SK-N-SH treated with all-trans-retinoic acid at 6 μM for 48 hours (cell line): ENCODE measurements around the gene SLC34A1.

Experiments used
- ATAC-seq: fragments of 200-7000 bp; cut with Tn5 transposase; 3 replicates; pipeline ENCODE4 v1.9.1; 2020; ENCODE audit warnings: mild to moderate bottlenecking, moderate library complexity
- ARNTL ChIP-seq: fragments of 450-650 bp; formaldehyde crosslinking; IDR thresholded peaks from 2 replicates; pipeline ENCODE4 v1.5.0; 2020; ENCODE audit warnings: low read depth, mild to moderate bottlenecking, moderate library complexity, borderline replicate concordance
- BACH2 ChIP-seq: fragments of 250-450 bp; sonication (Bioruptor Pico); IDR thresholded peaks from 2 replicates; pipeline ENCODE4 v1.9.0; 2021; ENCODE audit warnings: mild to moderate bottlenecking, borderline replicate concordance
- GLIS3 ChIP-seq: fragments of 250-450 bp; sonication (Bioruptor Pico); IDR thresholded peaks from 2 replicates; pipeline ENCODE4 v1.5.0; 2020; ENCODE audit warnings: mild to moderate bottlenecking, moderate library complexity
- ISL1 ChIP-seq: fragments of 250-450 bp; sonication (Bioruptor Pico); IDR thresholded peaks from 2 replicates; pipeline ENCODE4 v2.1.2; 2022; ENCODE audit warnings: mild to moderate bottlenecking, moderate library complexity
- OSR1 ChIP-seq: fragments of 250-450 bp; sonication (Bioruptor Pico); IDR thresholded peaks from 2 replicates; pipeline ENCODE4 v1.8.0; 2022; ENCODE audit warnings: moderate library complexity, mild to moderate bottlenecking, inconsistent platforms
- PPARA ChIP-seq: fragments of 250-450 bp; sonication (Bioruptor Pico); IDR thresholded peaks from 2 replicates; pipeline ENCODE4 v1.5.0; 2020; ENCODE audit warnings: mild to moderate bottlenecking, borderline replicate concordance
- RARB ChIP-seq: fragments of 250-450 bp; sonication (Bioruptor Pico); IDR thresholded peaks from 2 replicates; pipeline ENCODE4 v1.8.0; 2021; ENCODE audit warnings: mild to moderate bottlenecking, moderate library complexity
- SNAI2 ChIP-seq: fragments of 250-450 bp; sonication (Bioruptor Pico); IDR thresholded peaks from 2 replicates; pipeline ENCODE4 v1.5.0; 2020; ENCODE audit warnings: mild to moderate bottlenecking, moderate library complexity
- TCF4 ChIP-seq: fragments of 250-450 bp; sonication (Bioruptor Pico); IDR thresholded peaks from 2 replicates; pipeline ENCODE4 v1.8.0; 2021; ENCODE audit warnings: mild to moderate bottlenecking, moderate library complexity, borderline replicate concordance
- TOX ChIP-seq: fragments of 250-450 bp; sonication (Bioruptor Pico); IDR thresholded peaks from 2 replicates; pipeline ENCODE4 v1.8.0; 2021; ENCODE audit warnings: mild to moderate bottlenecking, moderate library complexity, borderline replicate concordance
- ZC3H10 ChIP-seq: fragments of 250-450 bp; sonication (Bioruptor Pico); IDR thresholded peaks from 2 replicates; pipeline ENCODE4 v1.5.1; 2021; ENCODE audit warnings: mild to moderate bottlenecking, moderate library complexity
- ZFP3 ChIP-seq: fragments of 250-450 bp; sonication (Bioruptor Pico); IDR thresholded peaks from 2 replicates; pipeline ENCODE4 v1.5.0; 2020; ENCODE audit warnings: mild to moderate bottlenecking, moderate library complexity
- ZFP30 ChIP-seq: fragments of 450-650 bp; formaldehyde crosslinking; IDR thresholded peaks from 2 replicates; pipeline ENCODE4 v1.5.0; 2022; ENCODE audit warnings: mild to moderate bottlenecking, moderate library complexity
- ZNF565 ChIP-seq: fragments of 450-650 bp; formaldehyde crosslinking; conservative IDR thresholded peaks from 2 replicates; pipeline ENCODE4 v1.5.0; 2020; ENCODE audit warnings: low read depth, mild to moderate bottlenecking, moderate library complexity
- ZNF70 ChIP-seq: fragments of 450-650 bp; formaldehyde crosslinking; IDR thresholded peaks from 2 replicates; pipeline ENCODE4 v1.5.0; 2020; ENCODE audit warnings: mild to moderate bottlenecking, moderate library complexity
- ZNF8 ChIP-seq: fragments of 450-650 bp; formaldehyde crosslinking; IDR thresholded peaks from 2 replicates; pipeline ENCODE4 v1.5.0; 2020; ENCODE audit warnings: mild to moderate bottlenecking, moderate library complexity
- TF ChIP-seq, protein P1 (sequence below): fragments of 250-450 bp; sonication (Bioruptor Pico); IDR thresholded peaks from 2 replicates; pipeline ENCODE4 v1.5.1; 2020; ENCODE audit warnings: low read depth, mild to moderate bottlenecking, moderate library complexity
- TF ChIP-seq, protein P2 (sequence below): fragments of 250-450 bp; sonication (Bioruptor Pico); IDR thresholded peaks from 2 replicates; pipeline ENCODE4 v1.8.0; 2021; ENCODE audit warnings: low read depth, mild to moderate bottlenecking, moderate library complexity, borderline replicate concordance
- TF ChIP-seq, protein P3 (sequence below): fragments of 250-450 bp; sonication (Bioruptor Pico); IDR thresholded peaks from 2 replicates; pipeline ENCODE4 v1.8.0; 2020; ENCODE audit warnings: mild to moderate bottlenecking, moderate library complexity, borderline replicate concordance
- TF ChIP-seq, protein P4 (sequence below): fragments of 250-450 bp; sonication (Bioruptor Pico); IDR thresholded peaks from 2 replicates; pipeline ENCODE4 v1.5.1; 2021; ENCODE audit warnings: mild to moderate bottlenecking, moderate library complexity
- TF ChIP-seq, protein P5 (sequence below): fragments of 250-450 bp; sonication (Bioruptor Pico); IDR thresholded peaks from 2 replicates; pipeline ENCODE4 v1.5.0; 2020; ENCODE audit warnings: mild to moderate bottlenecking, moderate library complexity

The SLC34A1 gene

DNA sequence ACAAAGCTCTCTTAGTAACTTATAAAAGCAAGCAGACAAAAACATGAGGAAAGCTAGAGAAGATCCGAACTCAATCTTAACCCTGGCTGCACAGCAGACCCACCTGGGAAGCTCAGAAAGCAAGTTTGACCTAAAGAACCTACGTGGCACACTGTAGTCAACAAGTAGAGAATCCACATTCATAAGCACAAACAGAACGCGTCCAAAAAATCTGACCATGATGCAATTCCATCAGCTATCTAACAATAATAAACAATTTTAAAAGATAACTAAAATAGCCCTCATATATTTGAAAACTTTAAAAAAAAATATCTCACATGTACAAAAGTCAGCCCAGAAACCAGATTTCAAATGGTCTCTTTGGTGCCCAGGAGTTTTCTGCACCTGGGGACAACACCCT, 37.4 kb upstream of the SLC34A1 start:
- TF ChIP-seq ZFP30 (CRISPR knock-in tag) = no peak
- no peak for TF ChIP-seq PPARA (CRISPR knock-in tag)
- no peak for TF ChIP-seq BACH2
- TF ChIP-seq, protein P1, sequence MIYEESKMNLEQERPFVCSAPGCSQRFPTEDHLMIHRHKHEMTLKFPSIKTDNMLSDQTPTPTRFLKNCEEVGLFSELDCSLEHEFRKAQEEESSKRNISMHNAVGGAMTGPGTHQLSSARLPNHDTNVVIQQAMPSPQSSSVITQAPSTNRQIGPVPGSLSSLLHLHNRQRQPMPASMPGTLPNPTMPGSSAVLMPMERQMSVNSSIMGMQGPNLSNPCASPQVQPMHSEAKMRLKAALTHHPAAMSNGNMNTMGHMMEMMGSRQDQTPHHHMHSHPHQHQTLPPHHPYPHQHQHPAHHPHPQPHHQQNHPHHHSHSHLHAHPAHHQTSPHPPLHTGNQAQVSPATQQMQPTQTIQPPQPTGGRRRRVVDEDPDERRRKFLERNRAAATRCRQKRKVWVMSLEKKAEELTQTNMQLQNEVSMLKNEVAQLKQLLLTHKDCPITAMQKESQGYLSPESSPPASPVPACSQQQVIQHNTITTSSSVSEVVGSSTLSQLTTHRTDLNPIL (CRISPR knock-in tag) = no peak
- TF ChIP-seq TOX (CRISPR knock-in tag) = no peak
- no peak for TF ChIP-seq ARNTL (CRISPR knock-in tag)
- no peak for ATAC-seq

DNA sequence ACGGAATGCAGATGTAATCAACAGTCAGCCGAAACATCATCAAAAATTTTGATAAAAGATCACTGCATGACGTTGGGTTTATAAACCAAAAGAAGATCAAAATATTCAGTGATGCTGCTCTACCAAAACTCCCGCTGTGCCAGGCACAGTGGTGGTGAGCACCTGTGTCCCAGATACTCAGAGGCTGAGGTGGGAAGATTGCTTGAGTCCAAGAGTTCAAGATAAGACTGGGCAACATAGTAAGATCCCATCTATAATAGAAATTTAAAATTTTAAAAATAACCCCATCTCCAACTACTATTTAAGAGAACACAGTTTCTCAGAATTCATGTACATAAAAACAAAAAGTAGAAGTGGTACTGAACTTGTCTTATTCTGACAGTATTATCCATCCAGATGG, 36.5 kb upstream of the SLC34A1 start:
- no peak for ATAC-seq
- TF ChIP-seq TCF4 (CRISPR knock-in tag) = no peak
- no peak for TF ChIP-seq OSR1
- no peak for TF ChIP-seq ZC3H10 (CRISPR knock-in tag)
- no peak for TF ChIP-seq TOX (CRISPR knock-in tag)
- TF ChIP-seq ZFP30 (CRISPR knock-in tag) = no peak
- TF ChIP-seq GLIS3 = no peak

DNA sequence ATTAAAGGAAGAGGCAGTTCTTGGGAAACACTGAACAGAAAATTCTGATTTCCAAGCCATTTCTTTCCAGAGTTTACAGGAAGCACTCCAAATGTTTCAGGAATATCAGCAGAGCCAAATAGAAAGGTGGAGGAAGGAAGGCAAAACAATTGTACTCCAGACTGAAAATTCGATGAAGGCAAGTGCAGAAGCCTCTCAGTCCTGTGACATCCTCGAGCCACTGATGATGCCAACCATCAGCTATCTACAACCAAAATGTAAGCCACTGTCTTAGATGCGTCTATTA, 34.9 kb upstream of the SLC34A1 start:
- TF ChIP-seq, protein P2, sequence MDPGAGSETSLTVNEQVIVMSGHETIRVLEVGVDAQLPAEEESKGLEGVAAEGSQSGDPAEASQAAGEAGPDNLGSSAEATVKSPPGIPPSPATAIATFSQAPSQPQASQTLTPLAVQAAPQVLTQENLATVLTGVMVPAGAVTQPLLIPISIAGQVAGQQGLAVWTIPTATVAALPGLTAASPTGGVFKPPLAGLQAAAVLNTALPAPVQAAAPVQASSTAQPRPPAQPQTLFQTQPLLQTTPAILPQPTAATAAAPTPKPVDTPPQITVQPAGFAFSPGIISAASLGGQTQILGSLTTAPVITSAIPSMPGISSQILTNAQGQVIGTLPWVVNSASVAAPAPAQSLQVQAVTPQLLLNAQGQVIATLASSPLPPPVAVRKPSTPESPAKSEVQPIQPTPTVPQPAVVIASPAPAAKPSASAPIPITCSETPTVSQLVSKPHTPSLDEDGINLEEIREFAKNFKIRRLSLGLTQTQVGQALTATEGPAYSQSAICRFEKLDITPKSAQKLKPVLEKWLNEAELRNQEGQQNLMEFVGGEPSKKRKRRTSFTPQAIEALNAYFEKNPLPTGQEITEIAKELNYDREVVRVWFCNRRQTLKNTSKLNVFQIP (CRISPR knock-in tag) = no peak
- TF ChIP-seq, protein P3, sequence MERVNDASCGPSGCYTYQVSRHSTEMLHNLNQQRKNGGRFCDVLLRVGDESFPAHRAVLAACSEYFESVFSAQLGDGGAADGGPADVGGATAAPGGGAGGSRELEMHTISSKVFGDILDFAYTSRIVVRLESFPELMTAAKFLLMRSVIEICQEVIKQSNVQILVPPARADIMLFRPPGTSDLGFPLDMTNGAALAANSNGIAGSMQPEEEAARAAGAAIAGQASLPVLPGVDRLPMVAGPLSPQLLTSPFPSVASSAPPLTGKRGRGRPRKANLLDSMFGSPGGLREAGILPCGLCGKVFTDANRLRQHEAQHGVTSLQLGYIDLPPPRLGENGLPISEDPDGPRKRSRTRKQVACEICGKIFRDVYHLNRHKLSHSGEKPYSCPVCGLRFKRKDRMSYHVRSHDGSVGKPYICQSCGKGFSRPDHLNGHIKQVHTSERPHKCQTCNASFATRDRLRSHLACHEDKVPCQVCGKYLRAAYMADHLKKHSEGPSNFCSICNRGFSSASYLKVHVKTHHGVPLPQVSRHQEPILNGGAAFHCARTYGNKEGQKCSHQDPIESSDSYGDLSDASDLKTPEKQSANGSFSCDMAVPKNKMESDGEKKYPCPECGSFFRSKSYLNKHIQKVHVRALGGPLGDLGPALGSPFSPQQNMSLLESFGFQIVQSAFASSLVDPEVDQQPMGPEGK = no peak
- TF ChIP-seq ISL1 = no peak
- TF ChIP-seq ZFP30 (CRISPR knock-in tag) = no peak
- no peak for TF ChIP-seq ZNF8
- TF ChIP-seq ZNF565 (CRISPR knock-in tag) = no peak
- TF ChIP-seq RARB (CRISPR knock-in tag) = no peak
- TF ChIP-seq PPARA (CRISPR knock-in tag) = no peak
- no peak for TF ChIP-seq ARNTL (CRISPR knock-in tag)
- no peak for TF ChIP-seq OSR1
- no peak for TF ChIP-seq ZC3H10 (CRISPR knock-in tag)
- TF ChIP-seq, protein P1 (CRISPR knock-in tag) = no peak
- no peak for TF ChIP-seq ZFP3 (CRISPR knock-in tag)
- TF ChIP-seq TOX (CRISPR knock-in tag) = no peak
- TF ChIP-seq SNAI2 = no peak
- TF ChIP-seq, protein P4, sequence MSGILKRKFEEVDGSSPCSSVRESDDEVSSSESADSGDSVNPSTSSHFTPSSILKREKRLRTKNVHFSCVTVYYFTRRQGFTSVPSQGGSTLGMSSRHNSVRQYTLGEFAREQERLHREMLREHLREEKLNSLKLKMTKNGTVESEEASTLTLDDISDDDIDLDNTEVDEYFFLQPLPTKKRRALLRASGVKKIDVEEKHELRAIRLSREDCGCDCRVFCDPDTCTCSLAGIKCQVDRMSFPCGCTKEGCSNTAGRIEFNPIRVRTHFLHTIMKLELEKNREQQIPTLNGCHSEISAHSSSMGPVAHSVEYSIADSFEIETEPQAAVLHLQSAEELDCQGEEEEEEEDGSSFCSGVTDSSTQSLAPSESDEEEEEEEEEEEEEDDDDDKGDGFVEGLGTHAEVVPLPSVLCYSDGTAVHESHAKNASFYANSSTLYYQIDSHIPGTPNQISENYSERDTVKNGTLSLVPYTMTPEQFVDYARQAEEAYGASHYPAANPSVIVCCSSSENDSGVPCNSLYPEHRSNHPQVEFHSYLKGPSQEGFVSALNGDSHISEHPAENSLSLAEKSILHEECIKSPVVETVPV (CRISPR knock-in tag) = no peak
- TF ChIP-seq, protein P5, sequence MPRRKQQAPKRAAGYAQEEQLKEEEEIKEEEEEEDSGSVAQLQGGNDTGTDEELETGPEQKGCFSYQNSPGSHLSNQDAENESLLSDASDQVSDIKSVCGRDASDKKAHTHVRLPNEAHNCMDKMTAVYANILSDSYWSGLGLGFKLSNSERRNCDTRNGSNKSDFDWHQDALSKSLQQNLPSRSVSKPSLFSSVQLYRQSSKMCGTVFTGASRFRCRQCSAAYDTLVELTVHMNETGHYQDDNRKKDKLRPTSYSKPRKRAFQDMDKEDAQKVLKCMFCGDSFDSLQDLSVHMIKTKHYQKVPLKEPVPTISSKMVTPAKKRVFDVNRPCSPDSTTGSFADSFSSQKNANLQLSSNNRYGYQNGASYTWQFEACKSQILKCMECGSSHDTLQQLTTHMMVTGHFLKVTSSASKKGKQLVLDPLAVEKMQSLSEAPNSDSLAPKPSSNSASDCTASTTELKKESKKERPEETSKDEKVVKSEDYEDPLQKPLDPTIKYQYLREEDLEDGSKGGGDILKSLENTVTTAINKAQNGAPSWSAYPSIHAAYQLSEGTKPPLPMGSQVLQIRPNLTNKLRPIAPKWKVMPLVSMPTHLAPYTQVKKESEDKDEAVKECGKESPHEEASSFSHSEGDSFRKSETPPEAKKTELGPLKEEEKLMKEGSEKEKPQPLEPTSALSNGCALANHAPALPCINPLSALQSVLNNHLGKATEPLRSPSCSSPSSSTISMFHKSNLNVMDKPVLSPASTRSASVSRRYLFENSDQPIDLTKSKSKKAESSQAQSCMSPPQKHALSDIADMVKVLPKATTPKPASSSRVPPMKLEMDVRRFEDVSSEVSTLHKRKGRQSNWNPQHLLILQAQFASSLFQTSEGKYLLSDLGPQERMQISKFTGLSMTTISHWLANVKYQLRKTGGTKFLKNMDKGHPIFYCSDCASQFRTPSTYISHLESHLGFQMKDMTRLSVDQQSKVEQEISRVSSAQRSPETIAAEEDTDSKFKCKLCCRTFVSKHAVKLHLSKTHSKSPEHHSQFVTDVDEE = no peak
- no peak for TF ChIP-seq BACH2
- TF ChIP-seq ZNF70 (CRISPR knock-in tag) = no peak
- no peak for ATAC-seq
